ENCODE measurements around the gene CCDC148. TPM values are rescaled to one million over a fixed set of nuclear protein-coding genes. Genes with fewer than 3 reads are reported as not detected.

The CCDC148 gene
- total RNA-seq, 1 experiment from 2014 or later = not detected

GRCh38 chr2:158153270-158154015 is 303.1 kb downstream of the CCDC148 start:
- H3K9me3 ChIP-seq (ENCODE audit: low read length) = no peaks in the 10 kb centered on the region
- no peaks in the 10 kb centered on the region for H3K9me2 ChIP-seq (replicated peaks; ENCODE audit: insufficient read depth, low read length)
- no peaks in the 10 kb centered on the region for H3K36me3 ChIP-seq (ENCODE audit: insufficient read depth, low read length)
- H2AFZ ChIP-seq (ENCODE audit: low read length) = no peak overlapping the region
- no peak overlapping the region for H3K4me3 ChIP-seq (ENCODE audit: low read length)
- H3K4me2 ChIP-seq (ENCODE audit: low read depth, low read length, poor library complexity, severe bottlenecking) = no peak overlapping the region
- H3K27me3 ChIP-seq (ENCODE audit: low read length) = no peaks in the 10 kb centered on the region
- no peaks in the 10 kb centered on the region for H4K20me1 ChIP-seq (ENCODE audit: insufficient read depth, low read depth, low read length)
- no peak overlapping the region for H3K9ac ChIP-seq (ENCODE audit: low read length)
- no peaks in the 10 kb centered on the region for H3K79me2 ChIP-seq (ENCODE audit: low read length)
- DNase-seq = no peak
- H3K4me1 ChIP-seq (ENCODE audit: low read length) = no peaks in the 10 kb centered on the region
- H3K27ac ChIP-seq (ENCODE audit: low read length) = no peak overlapping the region

- H3K9me2 ChIP-seq (replicated peaks; ENCODE audit: insufficient read depth, low read length) = no peaks in the 10 kb centered on the region
- H3K79me2 ChIP-seq (ENCODE audit: low read length) = no peaks in the 10 kb centered on the region
- no peak overlapping the region for H3K9ac ChIP-seq (ENCODE audit: low read length)
- H3K4me1 ChIP-seq (ENCODE audit: low read length) = no peaks in the 10 kb centered on the region
- no peaks in the 10 kb centered on the region for H3K9me3 ChIP-seq (ENCODE audit: low read length)
- no peaks in the 10 kb centered on the region for H3K27me3 ChIP-seq (ENCODE audit: low read length)
- DNase-seq = no peak
- no peaks in the 10 kb centered on the region for H3K36me3 ChIP-seq (ENCODE audit: insufficient read depth, low read length)
- H3K4me3 ChIP-seq (ENCODE audit: low read length) = no peak overlapping the region
- no peak overlapping the region for H3K4me2 ChIP-seq (ENCODE audit: low read depth, low read length, poor library complexity, severe bottlenecking)
- no peak overlapping the region for H2AFZ ChIP-seq (ENCODE audit: low read length)
- no peaks in the 10 kb centered on the region for H4K20me1 ChIP-seq (ENCODE audit: insufficient read depth, low read depth, low read length)
- H3K27ac ChIP-seq (ENCODE audit: low read length) = no peak overlapping the region
Measured at GRCh38 chr2:158144914-158145625, 311.5 kb downstream of the CCDC148 start.

- Histone ChIP-seq H3K27me3 (ENCODE audit: low read length) (no peaks in the 10 kb centered on the region), H4K20me1 (ENCODE audit: insufficient read depth, low read depth, low read length) (no peaks in the 10 kb centered on the region), H3K4me3 (ENCODE audit: low read length) (no peak overlapping the region), H2AFZ (ENCODE audit: low read length) (no peak overlapping the region), H3K9ac (ENCODE audit: low read length) (no peak overlapping the region), H3K79me2 (ENCODE audit: low read length) (no peaks in the 10 kb centered on the region), H3K9me3 (ENCODE audit: low read length) (no peaks in the 10 kb centered on the region), H3K27ac (ENCODE audit: low read length) (no peak overlapping the region), H3K36me3 (ENCODE audit: insufficient read depth, low read length) (no peaks in the 10 kb centered on the region), H3K9me2 (replicated peaks; ENCODE audit: insufficient read depth, low read length) (no peaks in the 10 kb centered on the region), H3K4me2 (ENCODE audit: low read depth, low read length, poor library complexity, severe bottlenecking) (no peak overlapping the region), H3K4me1 (ENCODE audit: low read length) (no peaks in the 10 kb centered on the region)
- no peak for DNase-seq
Measured at GRCh38 chr2:158143703-158144360, 312.7 kb downstream of the CCDC148 start.

GRCh38 chr2:158142568-158143332 is 313.8 kb downstream of the CCDC148 start:
- peak; percentile 42 for DNase-seq
- Histone ChIP-seq H3K4me2 (ENCODE audit: low read depth, low read length, poor library complexity, severe bottlenecking) (no peak overlapping the region), H3K9me3 (ENCODE audit: low read length) (no peaks in the 10 kb centered on the region)

GRCh38 chr2:158142165-158142564 is 314.4 kb downstream of the CCDC148 start:
- Histone ChIP-seq H3K27me3 (ENCODE audit: low read length) (no peaks in the 10 kb centered on the region), H3K79me2 (ENCODE audit: low read length) (no peaks in the 10 kb centered on the region), H3K9me2 (replicated peaks; ENCODE audit: insufficient read depth, low read length) (no peaks in the 10 kb centered on the region), H3K4me2 (ENCODE audit: low read depth, low read length, poor library complexity, severe bottlenecking) (no peak overlapping the region), H2AFZ (ENCODE audit: low read length) (no peak overlapping the region), H3K4me3 (ENCODE audit: low read length) (no peak overlapping the region), H3K9ac (ENCODE audit: low read length) (no peak overlapping the region), H3K9me3 (ENCODE audit: low read length) (no peaks in the 10 kb centered on the region), H4K20me1 (ENCODE audit: insufficient read depth, low read depth, low read length) (no peaks in the 10 kb centered on the region), H3K27ac (ENCODE audit: low read length) (no peak overlapping the region), H3K4me1 (ENCODE audit: low read length) (no peaks in the 10 kb centered on the region), H3K36me3 (ENCODE audit: insufficient read depth, low read length) (no peaks in the 10 kb centered on the region)
- no peak for DNase-seq

More at GRCh38 chr2:158142568-158143332, 313.8 kb downstream of the CCDC148 start:
- Histone ChIP-seq H3K36me3 (ENCODE audit: insufficient read depth, low read length) (no peaks in the 10 kb centered on the region), H3K79me2 (ENCODE audit: low read length) (no peaks in the 10 kb centered on the region), H3K4me1 (ENCODE audit: low read length) (no peaks in the 10 kb centered on the region), H3K4me3 (ENCODE audit: low read length) (no peak overlapping the region), H4K20me1 (ENCODE audit: insufficient read depth, low read depth, low read length) (no peaks in the 10 kb centered on the region), H3K9ac (ENCODE audit: low read length) (no peak overlapping the region), H2AFZ (ENCODE audit: low read length) (no peak overlapping the region), H3K27me3 (ENCODE audit: low read length) (no peaks in the 10 kb centered on the region), H3K27ac (ENCODE audit: low read length) (no peak overlapping the region), H3K9me2 (replicated peaks; ENCODE audit: insufficient read depth, low read length) (no peaks in the 10 kb centered on the region)

- Histone ChIP-seq H3K4me2 (ENCODE audit: low read depth, low read length, poor library complexity, severe bottlenecking) (no peak overlapping the region), H3K36me3 (ENCODE audit: insufficient read depth, low read length) (no peaks in the 10 kb centered on the region), H4K20me1 (ENCODE audit: insufficient read depth, low read depth, low read length) (no peaks in the 10 kb centered on the region), H3K4me1 (ENCODE audit: low read length) (no peaks in the 10 kb centered on the region), H3K27ac (ENCODE audit: low read length) (no peak overlapping the region), H2AFZ (ENCODE audit: low read length) (no peak overlapping the region), H3K9me3 (ENCODE audit: low read length) (no peaks in the 10 kb centered on the region), H3K9ac (ENCODE audit: low read length) (no peak overlapping the region), H3K9me2 (replicated peaks; ENCODE audit: insufficient read depth, low read length) (no peaks in the 10 kb centered on the region), H3K4me3 (ENCODE audit: low read length) (no peak overlapping the region), H3K27me3 (ENCODE audit: low read length) (no peaks in the 10 kb centered on the region), H3K79me2 (ENCODE audit: low read length) (no peaks in the 10 kb centered on the region)
- DNase-seq = no peak
Measured at GRCh38 chr2:158140201-158140600, 316.4 kb downstream of the CCDC148 start.

GRCh38 chr2:158138255-158138654 is 318.3 kb downstream of the CCDC148 start:
- Histone ChIP-seq H3K27ac (ENCODE audit: low read length) (no peak overlapping the region), H3K4me1 (ENCODE audit: low read length) (no peaks in the 10 kb centered on the region), H3K4me3 (ENCODE audit: low read length) (no peak overlapping the region), H3K9me2 (replicated peaks; ENCODE audit: insufficient read depth, low read length) (no peaks in the 10 kb centered on the region), H2AFZ (ENCODE audit: low read length) (no peak overlapping the region), H3K36me3 (ENCODE audit: insufficient read depth, low read length) (no peaks in the 10 kb centered on the region), H3K27me3 (ENCODE audit: low read length) (no peaks in the 10 kb centered on the region), H3K9me3 (ENCODE audit: low read length) (no peaks in the 10 kb centered on the region), H3K79me2 (ENCODE audit: low read length) (no peaks in the 10 kb centered on the region), H3K4me2 (ENCODE audit: low read depth, low read length, poor library complexity, severe bottlenecking) (no peak overlapping the region), H4K20me1 (ENCODE audit: insufficient read depth, low read depth, low read length) (no peaks in the 10 kb centered on the region), H3K9ac (ENCODE audit: low read length) (no peak overlapping the region)
- DNase-seq = no peak

- H3K36me3 ChIP-seq (ENCODE audit: insufficient read depth, low read length) = no peaks in the 10 kb centered on the region
- no peaks in the 10 kb centered on the region for H3K9me2 ChIP-seq (replicated peaks; ENCODE audit: insufficient read depth, low read length)
- no peak overlapping the region for H3K27ac ChIP-seq (ENCODE audit: low read length)
- no peaks in the 10 kb centered on the region for H3K4me1 ChIP-seq (ENCODE audit: low read length)
- H3K4me2 ChIP-seq (ENCODE audit: low read depth, low read length, poor library complexity, severe bottlenecking) = no peak overlapping the region
- no peaks in the 10 kb centered on the region for H3K79me2 ChIP-seq (ENCODE audit: low read length)
- no peaks in the 10 kb centered on the region for H4K20me1 ChIP-seq (ENCODE audit: insufficient read depth, low read depth, low read length)
- no peaks in the 10 kb centered on the region for H3K9me3 ChIP-seq (ENCODE audit: low read length)
- no peak overlapping the region for H3K4me3 ChIP-seq (ENCODE audit: low read length)
- no peaks in the 10 kb centered on the region for H3K27me3 ChIP-seq (ENCODE audit: low read length)
- DNase-seq = no peak
- H2AFZ ChIP-seq (ENCODE audit: low read length) = no peak overlapping the region
- H3K9ac ChIP-seq (ENCODE audit: low read length) = no peak overlapping the region
Measured at GRCh38 chr2:158135096-158135495, 321.5 kb downstream of the CCDC148 start.
